WERI-Rb-1 (cell line): ENCODE data around the gene NUDT3.
"Not testable (repeated sequence)": the region's sequence is repeated elsewhere in the genome, so short reads cannot be mapped to it uniquely, and the experiment has no call there.

Experiments
- DNase-seq: peaks from one replicate; pipeline ENCODE4 v3.0.0-alpha.2; 2020
- H3K27ac ChIP-seq: fragments of 250-450 bp; sonication (Bioruptor Pico); 2 replicates; pipeline ENCODE4 v1.5.1; 2020; ENCODE audit warnings: mild to moderate bottlenecking, moderate library complexity
- H3K27me3 ChIP-seq: fragments of 250-450 bp; sonication (Bioruptor Pico); 2 replicates; pipeline ENCODE4 v1.5.1; 2021; ENCODE audit warnings: mild to moderate bottlenecking, low read depth, moderate library complexity; ENCODE audit not compliant: insufficient read depth, severe bottlenecking
- H3K36me3 ChIP-seq: fragments of 250-450 bp; sonication (Bioruptor Pico); 2 replicates; pipeline ENCODE4 v1.5.1; 2020; ENCODE audit warnings: mild to moderate bottlenecking, moderate library complexity
- H3K4me3 ChIP-seq: 2 replicates; pipeline ENCODE4 v1.5.1; 2011; ENCODE audit warnings: low read depth, mild to moderate bottlenecking, control low read depth, low read length
- H3K9me3 ChIP-seq: fragments of 250-450 bp; sonication (Bioruptor Pico); 2 replicates; pipeline ENCODE4 v1.5.1; 2021; ENCODE audit warnings: mild to moderate bottlenecking, moderate library complexity; ENCODE audit not compliant: severe bottlenecking
- CTCF ChIP-seq: IDR thresholded peaks from 2 replicates; pipeline ENCODE4 v1.5.1; 2011; ENCODE audit warnings: low read depth, mild to moderate bottlenecking, control low read depth, inconsistent platforms, low read length

The NUDT3 gene

GRCh38 chr6:34267746-34268145, 124.7 kb downstream of the NUDT3 start:
- no peaks in the 10 kb centered on the region for H3K27me3 ChIP-seq
- no peak for DNase-seq
- no peak overlapping the region for H3K4me3 ChIP-seq
- H3K9me3 ChIP-seq: peaks cover 6% of the 10 kb centered on the region
- no peaks in the 10 kb centered on the region for H3K36me3 ChIP-seq
- no peak for TF ChIP-seq CTCF
- H3K27ac ChIP-seq: no peak overlapping the region

GRCh38 chr6:34263484-34263883, 129.0 kb downstream of the NUDT3 start:
- not testable (repeated sequence) for H3K27me3 ChIP-seq, DNase-seq, H3K27ac ChIP-seq, H3K4me3 ChIP-seq, H3K36me3 ChIP-seq, H3K9me3 ChIP-seq

GRCh38 chr6:34260576-34261267, 131.7 kb downstream of the NUDT3 start:
- TF ChIP-seq CTCF: no peak
- H3K4me3 ChIP-seq: no peak overlapping the region
- H3K27ac ChIP-seq: no peak overlapping the region
- H3K36me3 ChIP-seq: no peaks in the 10 kb centered on the region
- H3K9me3 ChIP-seq: peaks cover 6% of the 10 kb centered on the region
- DNase-seq: no peak
- H3K27me3 ChIP-seq: no peaks in the 10 kb centered on the region

GRCh38 chr6:34259529-34260069, 132.9 kb downstream of the NUDT3 start:
- DNase-seq: no peak
- TF ChIP-seq CTCF: no peak
- H3K27ac ChIP-seq: no peak overlapping the region
- no peak overlapping the region for H3K4me3 ChIP-seq
- no peaks in the 10 kb centered on the region; the same call in 1 of the 2 replicates for H3K36me3 ChIP-seq
- H3K27me3 ChIP-seq: no peaks in the 10 kb centered on the region
- H3K9me3 ChIP-seq: peaks cover 6% of the 10 kb centered on the region

GRCh38 chr6:34252395-34252794, 140.1 kb downstream of the NUDT3 start:
- not testable (repeated sequence) for H3K9me3 ChIP-seq, H3K27ac ChIP-seq, H3K36me3 ChIP-seq, DNase-seq, H3K4me3 ChIP-seq, H3K27me3 ChIP-seq

GRCh38 chr6:34249469-34250261, 142.8 kb downstream of the NUDT3 start:
- DNase-seq: no peak
- H3K27ac ChIP-seq: peak overlapping the region; percentile 77

More at GRCh38 chr6:34249469-34250261, 142.8 kb downstream of the NUDT3 start:
- peaks cover 4% of the 10 kb centered on the region for H3K9me3 ChIP-seq
- H3K27me3 ChIP-seq: no peaks in the 10 kb centered on the region
- TF ChIP-seq CTCF: no peak
- peaks cover 9% of the 10 kb centered on the region for H3K36me3 ChIP-seq
- peak overlapping the region; percentile 75 for H3K4me3 ChIP-seq
